Measurements from ENCODE around the gene SV2A. TPM values are rescaled to one million over a fixed set of nuclear protein-coding genes. Genes with fewer than 3 reads are reported as not detected.

SV2A gene
- total and polyA plus RNA-seq, 4 donors: 0.94 to 2.4 (median 1.6) TPM

DNA sequence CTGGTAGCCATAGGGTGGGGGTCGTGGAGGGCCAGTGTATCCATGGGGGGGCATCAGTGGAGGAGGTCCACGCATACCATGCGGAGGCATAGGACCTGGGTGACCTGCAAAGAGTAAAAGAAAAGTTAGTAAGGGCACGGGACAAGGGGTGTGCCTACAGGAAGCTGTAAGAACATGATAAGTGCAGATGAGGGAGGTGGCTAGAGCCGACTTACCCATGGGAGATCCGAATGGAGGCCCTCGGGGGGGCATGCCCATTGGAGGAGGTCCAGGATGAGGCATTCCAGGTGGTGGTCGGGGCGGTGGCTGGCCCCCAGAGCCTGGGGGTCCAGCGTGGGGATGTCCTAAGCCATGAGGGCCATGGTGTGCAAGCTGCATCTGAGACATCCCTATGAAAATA is 6.0 kb upstream of the SV2A start:
- H3K9me3 ChIP-seq (ENCODE audit: control insufficient read depth in 4 of 4, insufficient read depth in 3 of 4, low read length in 3 of 4): no peaks in the 10 kb centered on the region
- H3K27me3 ChIP-seq (ENCODE audit: control insufficient read depth in 3 of 3, insufficient read depth in 3 of 3, low read length in 2 of 3): no peaks in the 10 kb centered on the region
- 88% methylated on average over 10 of the region's 10 CpGs for WGBS, 2 donors
- H3K27ac ChIP-seq (ENCODE audit: low read depth in 1 of 2, low read length in 1 of 2): no peak overlapping the region
- peaks cover 22 to 30% (median 25%) of the 10 kb centered on the region in 4 donors for H3K36me3 ChIP-seq (ENCODE audit: control insufficient read depth in 4 of 4, insufficient read depth in 4 of 4, low read length in 4 of 4)
- ATAC-seq (ENCODE audit: insufficient read depth, low FRiP score) (no peak), DNase-seq (no peak)
- no peak for TF ChIP-seq CTCF (IDR thresholded peaks at IDR 0.05; ENCODE audit: control extremely low read depth, extremely low read depth)
- H3K4me1 ChIP-seq (ENCODE audit: control insufficient read depth in 5 of 5, insufficient read depth in 5 of 5, low read length in 5 of 5): peaks cover 7 to 21% (median 8%) of the 10 kb centered on the region in 5 donors
- no peak overlapping the region for H3K4me3 ChIP-seq
- no peak overlapping the region for H3K9ac ChIP-seq (ENCODE audit: insufficient read depth in 1 of 2, low read length in 2 of 2)

GRCh38 chr1:149916898-149917252 is 769 bp downstream of the SV2A start:
- peaks cover 0 to 4% (median 0%) of the 10 kb centered on the region in 3 donors for H3K27me3 ChIP-seq (ENCODE audit: control insufficient read depth in 3 of 3, insufficient read depth in 3 of 3, low read length in 2 of 3)
- H3K27ac ChIP-seq (ENCODE audit: low read depth in 1 of 2, low read length in 1 of 2): no peak overlapping the region
- 8 to 16% methylated on average over 10 of the region's 10 CpGs for WGBS, 2 donors
- ATAC-seq (ENCODE audit: insufficient read depth, low FRiP score): no peak
- no peaks in the 10 kb centered on the region for H3K9me3 ChIP-seq (ENCODE audit: control insufficient read depth in 4 of 4, insufficient read depth in 3 of 4, low read length in 3 of 4)
- H3K4me3 ChIP-seq: no peak overlapping the region
- H3K4me1 ChIP-seq (ENCODE audit: control insufficient read depth in 5 of 5, insufficient read depth in 5 of 5, low read length in 5 of 5): peaks cover 0 to 19% (median 0%) of the 10 kb centered on the region in 5 donors
- H3K36me3 ChIP-seq (ENCODE audit: control insufficient read depth in 4 of 4, insufficient read depth in 4 of 4, low read length in 4 of 4): peaks cover 0 to 3% (median 0%) of the 10 kb centered on the region in 4 donors
- H3K9ac ChIP-seq (ENCODE audit: insufficient read depth in 1 of 2, low read length in 2 of 2): peak overlapping the region in 1 of 2 donors; percentile 30
- TF ChIP-seq CTCF (IDR thresholded peaks at IDR 0.05; ENCODE audit: control extremely low read depth, extremely low read depth): no peak
- no peak for DNase-seq

GRCh38 chr1:149916193-149916897 is 1.3 kb downstream of the SV2A start:
- H3K27me3 ChIP-seq (ENCODE audit: control insufficient read depth in 3 of 3, insufficient read depth in 3 of 3, low read length in 2 of 3): peaks cover 0 to 4% (median 0%) of the 10 kb centered on the region in 3 donors
- H3K4me3 ChIP-seq: no peak overlapping the region
- no peak for DNase-seq
- TF ChIP-seq CTCF (IDR thresholded peaks at IDR 0.05; ENCODE audit: control extremely low read depth, extremely low read depth): no peak
- 11 to 27% methylated on average over 9 of the region's 9 CpGs for WGBS, 2 donors
- peak overlapping the region in 1 of 2 donors; percentile 30 for H3K9ac ChIP-seq (ENCODE audit: insufficient read depth in 1 of 2, low read length in 2 of 2)
- H3K27ac ChIP-seq (ENCODE audit: low read depth in 1 of 2, low read length in 1 of 2): no peak overlapping the region
- ATAC-seq (ENCODE audit: insufficient read depth, low FRiP score): no peak
- H3K9me3 ChIP-seq (ENCODE audit: control insufficient read depth in 4 of 4, insufficient read depth in 3 of 4, low read length in 3 of 4): no peaks in the 10 kb centered on the region
- peaks cover 0 to 19% (median 0%) of the 10 kb centered on the region in 5 donors for H3K4me1 ChIP-seq (ENCODE audit: control insufficient read depth in 5 of 5, insufficient read depth in 5 of 5, low read length in 5 of 5)
- H3K36me3 ChIP-seq (ENCODE audit: control insufficient read depth in 4 of 4, insufficient read depth in 4 of 4, low read length in 4 of 4): no peaks in the 10 kb centered on the region

Data from lung (tissue), 12 donors.